ENCODE results near the gene NTN1. TPM values are rescaled to one million over a fixed set of nuclear protein-coding genes. Genes with fewer than 3 reads are reported as not detected.

The NTN1 gene
- total RNA-seq, 1 experiment from 2014 or later: 1.2 TPM

GRCh38 chr17:9071016-9071415 lies 49.7 kb downstream of the NTN1 start:
- no peak overlapping the region for H3K56ac ChIP-seq (ENCODE audit: insufficient read length, low read depth, low read length)

More at GRCh38 chr17:9071016-9071415, 49.7 kb downstream of the NTN1 start:
- DNase-seq: no peak
- H3K9me3 ChIP-seq (ENCODE audit: control insufficient read depth, low read depth, low read length): no peaks in the 10 kb centered on the region
- no CpG with 5 or more reads among the region's 10 CpGs for WGBS (ENCODE audit: extremely low coverage, insufficient read length, low lambda C conversion rate)
- no peak overlapping the region for H2BK12ac ChIP-seq (ENCODE audit: insufficient read length, low read depth, low read length)
- Mint-ChIP-seq H3K27ac (no peak overlapping the region), H3K27me3 (ENCODE audit: low read depth) (peaks cover 31% of the 10 kb centered on the region), H3K9me3 (peaks cover 0 to under 1% of the 10 kb centered on the region in 2 experiments; a peak in 1 of 5 replicates), H3K4me1 (peaks cover 3 to 5% of the 10 kb centered on the region in 2 experiments; a peak in 2 of 4 replicates), H3K36me3 (ENCODE audit: insufficient read depth in 1 of 3, low read depth in 3 of 3) (no peaks in the 10 kb centered on the region), H3K4me3 (no peak overlapping the region)
- H3K23me2 ChIP-seq (ENCODE audit: insufficient read length, low read depth, low read length, poor library complexity, severe bottlenecking): no peaks in the 10 kb centered on the region
- no peak overlapping the region for H2BK5ac ChIP-seq (ENCODE audit: insufficient read length, low read length)
- no peaks in the 10 kb centered on the region for H3K4me1 ChIP-seq (ENCODE audit: insufficient read depth, low read length)
- H3K79me2 ChIP-seq (ENCODE audit: insufficient read depth, low read length): no peaks in the 10 kb centered on the region
- no peak overlapping the region for H3K4ac ChIP-seq (ENCODE audit: low read depth, low read length)
- no peak overlapping the region for H2BK15ac ChIP-seq (ENCODE audit: low read depth, low read length)
- no peak overlapping the region for H2BK120ac ChIP-seq (ENCODE audit: low read depth, low read length, poor library complexity, severe bottlenecking)
- H3K27ac ChIP-seq (ENCODE audit: insufficient read length, low read depth, low read length): no peak overlapping the region
- no peaks in the 10 kb centered on the region for H3K79me1 ChIP-seq (ENCODE audit: insufficient read depth, low read depth, low read length, poor library complexity, severe bottlenecking)
- no peaks in the 10 kb centered on the region for H4K20me1 ChIP-seq (ENCODE audit: control insufficient read depth, insufficient read depth, insufficient read length)
- H3K9ac ChIP-seq (ENCODE audit: extremely low read depth, insufficient read length, low read length): no peak overlapping the region
- no peak for TF ChIP-seq CTCF (conservative IDR thresholded peaks at IDR 0.05)
- H2AK5ac ChIP-seq (ENCODE audit: insufficient read length, low read length): no peak overlapping the region
- H3K27me3 ChIP-seq (ENCODE audit: insufficient read depth, low read length): no peaks in the 10 kb centered on the region
- no peak overlapping the region for H2BK20ac ChIP-seq (ENCODE audit: low read depth, low read length, poor library complexity, severe bottlenecking)
- no peak overlapping the region for H3K14ac ChIP-seq (ENCODE audit: insufficient read depth, low read length)
- H3K4me2 ChIP-seq (ENCODE audit: insufficient read depth, insufficient read length, low read length): no peak overlapping the region
- no peak overlapping the region for H3K18ac ChIP-seq (ENCODE audit: insufficient read length, low read depth, low read length)
- no peak overlapping the region for H4K8ac ChIP-seq (replicated peaks; ENCODE audit: insufficient read length, low read depth, low read length)
- H4K5ac ChIP-seq (ENCODE audit: insufficient read length, low read depth, low read length): no peak overlapping the region
- H2AFZ ChIP-seq (ENCODE audit: low read length): no peak overlapping the region
- H3T11ph ChIP-seq (ENCODE audit: low read length): no peak overlapping the region
- H3K23ac ChIP-seq (ENCODE audit: insufficient read length, low read depth, low read length): no peak overlapping the region
- H4K91ac ChIP-seq (ENCODE audit: insufficient read length, low read depth, low read length): no peak overlapping the region
